D721Med (cell line): ENCODE data around the gene HPSE2.

ENCODE experiments used
- DNase-seq: peaks from one replicate; pipeline ENCODE4 v3.0.0; 2011; ENCODE audit warnings: low spot score; ENCODE audit not compliant: insufficient read length
- FAIRE-seq: peaks from 2 replicates; lab custom pipeline; 2011; peaks lifted over from hg19 to GRCh38; lab: Jason Lieb, UNC
- TF ChIP-seq, protein P1 (sequence below): IDR thresholded peaks from 2 replicates; pipeline ENCODE4 v1.5.1; 2012; ENCODE audit warnings: mild to moderate bottlenecking, control low read depth; ENCODE audit not compliant: insufficient read depth; ENCODE audit errors: missing control alignments

HPSE2 gene

GRCh38 chr10:99236627-99237309 is 1.1 kb upstream of the HPSE2 start:
- TF ChIP-seq, protein P1, sequence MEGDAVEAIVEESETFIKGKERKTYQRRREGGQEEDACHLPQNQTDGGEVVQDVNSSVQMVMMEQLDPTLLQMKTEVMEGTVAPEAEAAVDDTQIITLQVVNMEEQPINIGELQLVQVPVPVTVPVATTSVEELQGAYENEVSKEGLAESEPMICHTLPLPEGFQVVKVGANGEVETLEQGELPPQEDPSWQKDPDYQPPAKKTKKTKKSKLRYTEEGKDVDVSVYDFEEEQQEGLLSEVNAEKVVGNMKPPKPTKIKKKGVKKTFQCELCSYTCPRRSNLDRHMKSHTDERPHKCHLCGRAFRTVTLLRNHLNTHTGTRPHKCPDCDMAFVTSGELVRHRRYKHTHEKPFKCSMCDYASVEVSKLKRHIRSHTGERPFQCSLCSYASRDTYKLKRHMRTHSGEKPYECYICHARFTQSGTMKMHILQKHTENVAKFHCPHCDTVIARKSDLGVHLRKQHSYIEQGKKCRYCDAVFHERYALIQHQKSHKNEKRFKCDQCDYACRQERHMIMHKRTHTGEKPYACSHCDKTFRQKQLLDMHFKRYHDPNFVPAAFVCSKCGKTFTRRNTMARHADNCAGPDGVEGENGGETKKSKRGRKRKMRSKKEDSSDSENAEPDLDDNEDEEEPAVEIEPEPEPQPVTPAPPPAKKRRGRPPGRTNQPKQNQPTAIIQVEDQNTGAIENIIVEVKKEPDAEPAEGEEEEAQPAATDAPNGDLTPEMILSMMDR = no peak
- no peak for DNase-seq
- FAIRE-seq = no peak

DNA sequence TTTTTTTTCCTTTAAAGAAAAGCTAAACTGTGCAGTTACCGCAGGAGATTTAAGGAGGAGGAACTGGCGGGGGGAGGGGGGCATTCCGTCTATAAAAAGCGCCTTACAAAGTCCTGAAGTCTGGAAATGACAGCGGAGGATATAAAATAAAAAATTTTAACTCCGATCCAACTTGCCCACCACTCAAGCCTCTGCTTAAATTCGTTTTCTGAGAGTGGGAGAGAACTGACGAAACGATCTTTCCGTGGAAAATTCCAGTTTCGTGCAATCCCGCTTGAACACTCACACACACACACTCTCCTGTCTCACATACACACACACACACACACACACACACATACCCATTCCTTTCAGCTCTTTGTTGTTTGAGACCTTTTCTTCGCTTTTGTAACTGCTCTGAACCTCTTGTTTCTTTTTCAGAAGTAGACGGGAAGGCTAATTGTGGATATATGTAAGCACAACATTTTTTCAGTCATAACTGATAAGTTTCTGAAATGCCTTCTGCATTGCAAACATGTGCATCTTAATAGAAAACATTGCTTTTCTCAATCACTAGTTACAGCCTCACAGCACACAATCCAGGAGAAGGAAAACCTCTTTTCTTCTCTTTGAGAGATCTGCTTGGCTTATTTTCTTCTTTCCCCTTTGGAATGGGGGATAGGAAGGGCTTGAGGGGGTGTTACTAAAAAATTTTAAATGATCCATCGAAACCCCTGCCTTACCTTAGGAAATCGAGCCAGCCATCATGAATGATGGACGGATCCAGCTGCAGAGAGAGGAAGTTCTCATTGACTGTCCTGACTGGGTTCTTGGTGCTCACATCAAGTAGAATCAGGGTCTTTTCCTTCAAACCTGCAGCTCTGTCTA is 628 bp downstream of the HPSE2 start:
- DNase-seq = no peak
- TF ChIP-seq, protein P1 = no peak
- no peak for FAIRE-seq

DNA sequence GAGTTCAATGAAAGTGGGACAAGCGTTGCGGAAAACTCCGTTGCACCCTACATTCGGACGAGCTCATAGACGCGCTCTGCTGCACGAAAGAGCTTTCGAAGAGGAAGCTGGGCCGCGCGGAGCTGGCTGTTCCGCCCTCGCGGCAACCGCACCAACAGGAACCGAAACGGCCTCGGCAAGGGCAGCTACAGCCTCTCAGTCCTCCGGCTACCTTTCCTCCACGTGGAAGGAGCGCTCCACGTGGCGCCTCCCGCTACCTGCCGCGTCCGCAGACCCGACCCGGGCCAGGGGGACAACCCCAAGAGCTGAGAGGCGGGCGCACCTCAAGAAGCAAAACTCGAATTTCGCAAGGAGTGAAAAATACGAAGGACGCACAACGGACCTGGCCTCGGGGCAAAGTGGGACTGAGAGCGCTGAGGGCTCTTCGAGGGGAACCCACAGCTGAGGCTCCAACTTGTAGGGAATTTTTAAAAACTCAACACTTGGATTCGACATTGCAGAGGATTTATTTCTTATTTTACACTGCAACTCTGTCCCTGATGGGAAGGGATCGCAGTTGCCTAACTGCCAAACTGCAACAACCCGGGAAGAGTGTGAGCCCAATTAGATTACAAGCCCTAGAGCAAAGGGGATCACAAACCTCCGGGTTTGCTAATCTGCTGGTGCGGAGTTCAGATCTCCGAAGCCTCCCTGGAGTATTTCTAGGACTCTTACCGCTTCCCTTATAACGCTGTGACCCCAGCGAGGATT is 1.4 kb downstream of the HPSE2 start:
- no peak for DNase-seq
- FAIRE-seq = no peak

DNA sequence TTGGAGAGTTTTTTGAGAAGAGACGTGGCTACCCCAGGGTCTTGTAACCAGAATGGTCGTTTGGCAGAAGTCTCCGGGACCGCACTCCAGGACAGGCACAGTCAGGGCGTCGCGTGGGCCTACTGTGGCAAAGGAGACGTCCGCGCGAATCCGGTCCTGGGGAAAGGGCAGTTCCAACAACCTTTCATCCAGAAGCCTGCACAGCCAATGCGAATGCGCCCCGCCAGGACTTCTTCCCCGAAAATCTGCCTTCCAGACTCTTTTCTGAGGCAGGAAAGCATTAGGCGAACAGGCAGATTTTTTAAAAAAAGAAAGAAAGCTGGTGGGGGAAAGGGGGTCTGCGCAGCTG is 2.0 kb downstream of the HPSE2 start:
- no peak for FAIRE-seq
- no peak for DNase-seq
- TF ChIP-seq, protein P1 = no peak

More for the DNA sequence above, 1.4 kb downstream of the HPSE2 start:
- TF ChIP-seq, protein P1 = no peak

DNA sequence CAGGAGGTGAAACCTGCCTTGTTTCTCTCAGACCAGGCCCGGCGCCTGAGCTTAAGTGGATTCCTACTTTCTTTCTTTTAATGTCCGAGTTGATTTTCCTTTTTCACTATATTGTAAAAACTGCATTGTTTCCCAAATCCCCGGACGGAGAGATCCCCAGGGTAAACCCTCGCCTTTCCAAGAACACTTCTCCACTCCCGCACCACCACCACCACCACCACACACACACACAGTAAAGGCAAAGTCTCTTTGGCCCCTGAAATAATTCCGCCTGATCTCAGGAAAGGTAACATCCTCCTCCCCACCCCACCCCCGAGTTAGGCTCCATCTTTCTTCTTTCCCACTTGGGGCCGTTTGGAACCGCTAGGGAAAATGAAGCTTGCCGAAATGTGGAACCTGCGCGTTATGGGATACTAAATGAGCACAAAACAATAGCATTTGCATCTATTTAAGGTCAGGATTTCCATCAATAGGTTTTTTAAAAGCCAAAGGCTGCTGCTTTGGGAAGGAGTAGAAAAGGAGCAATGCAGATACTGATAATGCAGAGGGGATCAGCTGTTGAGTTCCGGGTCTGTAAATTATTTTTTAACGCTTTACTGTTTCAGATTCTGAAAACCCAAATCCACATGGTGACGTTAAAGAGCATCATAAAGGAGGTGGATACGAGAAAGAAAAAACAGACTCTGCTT is 2.5 kb downstream of the HPSE2 start:
- TF ChIP-seq, protein P1 = no peak
- FAIRE-seq (no peak), DNase-seq (no peak)

- TF ChIP-seq, protein P1 = no peak
- FAIRE-seq (no peak), DNase-seq (no peak)
These were observed 3.2 kb downstream of the HPSE2 start for GRCh38 chr10:99232360-99232999.
